Measurements from ENCODE around the gene NLGN1.

GRCh38 chr3:173986861-173987410, 589.4 kb downstream of the NLGN1 start:
- TF ChIP-seq POLR2AphosphoS5 (IDR thresholded peaks at IDR 0.05; ENCODE audit: low read depth, low read length) (no peak), SIN3A (IDR thresholded peaks at IDR 0.05; ENCODE audit: borderline replicate concordance, insufficient read depth, low read length) (no peak)
